Measurements from ENCODE around the gene STX11. TPM values are rescaled to one million over a fixed set of nuclear protein-coding genes. Genes with fewer than 3 reads are reported as not detected.

The STX11 gene
- total RNA-seq, 1 experiment from 2014 or later: 3.2 TPM

DNA sequence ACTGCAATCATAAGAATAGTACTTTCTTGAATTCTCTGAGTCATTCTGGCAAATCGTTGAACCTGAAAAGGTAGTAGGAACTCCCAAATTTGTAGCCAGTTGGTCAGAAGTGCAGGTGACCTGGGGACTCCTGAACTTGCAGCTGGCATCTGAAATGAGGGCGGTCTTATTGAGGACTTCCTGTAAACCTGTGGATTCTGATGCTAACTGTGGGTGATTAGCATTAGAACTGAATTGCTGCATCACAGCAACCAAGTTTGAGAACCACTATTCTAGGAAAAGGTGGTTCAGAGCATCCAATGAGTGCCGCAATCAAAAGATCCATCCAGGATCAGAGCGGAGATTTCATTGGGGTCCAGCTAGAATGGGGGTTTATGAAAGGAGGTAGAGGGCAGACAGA, 84.6 kb downstream of the STX11 start:
- no TSS peak for BruUV-seq (replicated peaks)
- Histone ChIP-seq H3K36me3 (ENCODE audit: control insufficient read depth, insufficient read depth, low read length) (no peaks in the 10 kb centered on the region), H3K27ac (ENCODE audit: low read length) (no peak overlapping the region), H3K4me1 (ENCODE audit: control insufficient read depth, insufficient read depth, low read length) (no peaks in the 10 kb centered on the region), H3K9me3 (ENCODE audit: control insufficient read depth, insufficient read depth, low read depth, low read length) (no peaks in the 10 kb centered on the region), H3K4me3 (ENCODE audit: low read depth in 2 of 2, low read length in 2 of 2) (no peak overlapping the region), H3K27me3 (ENCODE audit: control insufficient read depth, insufficient read depth, low read length) (no peaks in the 10 kb centered on the region)
- ChIA-PET POLR2A (no interaction called here), CTCF (no interaction called here)
- in situ Hi-C loops (cut with HindIII; ENCODE audit: low pct_unique_long_range_greater_than_20kb, low sequenced_read_pairs): no loop called here
- intact Hi-C loops (cut with micrococcal nuclease; ENCODE audit: unreplicated experiment): no loop called here
- ATAC-seq (no peak), DNase-seq (ENCODE audit: low read depth, low spot score) (no peak)
- TF ChIP-seq POLR2AphosphoS5 (IDR thresholded peaks at IDR 0.05; ENCODE audit: low read depth, low read length): no peak
- TF ChIP-seq TCF7L2 (IDR thresholded peaks at IDR 0.05; ENCODE audit: low read depth, low read length): no peak
- TF ChIP-seq, protein P1, sequence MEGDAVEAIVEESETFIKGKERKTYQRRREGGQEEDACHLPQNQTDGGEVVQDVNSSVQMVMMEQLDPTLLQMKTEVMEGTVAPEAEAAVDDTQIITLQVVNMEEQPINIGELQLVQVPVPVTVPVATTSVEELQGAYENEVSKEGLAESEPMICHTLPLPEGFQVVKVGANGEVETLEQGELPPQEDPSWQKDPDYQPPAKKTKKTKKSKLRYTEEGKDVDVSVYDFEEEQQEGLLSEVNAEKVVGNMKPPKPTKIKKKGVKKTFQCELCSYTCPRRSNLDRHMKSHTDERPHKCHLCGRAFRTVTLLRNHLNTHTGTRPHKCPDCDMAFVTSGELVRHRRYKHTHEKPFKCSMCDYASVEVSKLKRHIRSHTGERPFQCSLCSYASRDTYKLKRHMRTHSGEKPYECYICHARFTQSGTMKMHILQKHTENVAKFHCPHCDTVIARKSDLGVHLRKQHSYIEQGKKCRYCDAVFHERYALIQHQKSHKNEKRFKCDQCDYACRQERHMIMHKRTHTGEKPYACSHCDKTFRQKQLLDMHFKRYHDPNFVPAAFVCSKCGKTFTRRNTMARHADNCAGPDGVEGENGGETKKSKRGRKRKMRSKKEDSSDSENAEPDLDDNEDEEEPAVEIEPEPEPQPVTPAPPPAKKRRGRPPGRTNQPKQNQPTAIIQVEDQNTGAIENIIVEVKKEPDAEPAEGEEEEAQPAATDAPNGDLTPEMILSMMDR (IDR thresholded peaks at IDR 0.05): no peak
- no peak for TF ChIP-seq SIN3A (IDR thresholded peaks at IDR 0.05; ENCODE audit: borderline replicate concordance, insufficient read depth, low read depth, low read length)
- TF ChIP-seq, protein P2, sequence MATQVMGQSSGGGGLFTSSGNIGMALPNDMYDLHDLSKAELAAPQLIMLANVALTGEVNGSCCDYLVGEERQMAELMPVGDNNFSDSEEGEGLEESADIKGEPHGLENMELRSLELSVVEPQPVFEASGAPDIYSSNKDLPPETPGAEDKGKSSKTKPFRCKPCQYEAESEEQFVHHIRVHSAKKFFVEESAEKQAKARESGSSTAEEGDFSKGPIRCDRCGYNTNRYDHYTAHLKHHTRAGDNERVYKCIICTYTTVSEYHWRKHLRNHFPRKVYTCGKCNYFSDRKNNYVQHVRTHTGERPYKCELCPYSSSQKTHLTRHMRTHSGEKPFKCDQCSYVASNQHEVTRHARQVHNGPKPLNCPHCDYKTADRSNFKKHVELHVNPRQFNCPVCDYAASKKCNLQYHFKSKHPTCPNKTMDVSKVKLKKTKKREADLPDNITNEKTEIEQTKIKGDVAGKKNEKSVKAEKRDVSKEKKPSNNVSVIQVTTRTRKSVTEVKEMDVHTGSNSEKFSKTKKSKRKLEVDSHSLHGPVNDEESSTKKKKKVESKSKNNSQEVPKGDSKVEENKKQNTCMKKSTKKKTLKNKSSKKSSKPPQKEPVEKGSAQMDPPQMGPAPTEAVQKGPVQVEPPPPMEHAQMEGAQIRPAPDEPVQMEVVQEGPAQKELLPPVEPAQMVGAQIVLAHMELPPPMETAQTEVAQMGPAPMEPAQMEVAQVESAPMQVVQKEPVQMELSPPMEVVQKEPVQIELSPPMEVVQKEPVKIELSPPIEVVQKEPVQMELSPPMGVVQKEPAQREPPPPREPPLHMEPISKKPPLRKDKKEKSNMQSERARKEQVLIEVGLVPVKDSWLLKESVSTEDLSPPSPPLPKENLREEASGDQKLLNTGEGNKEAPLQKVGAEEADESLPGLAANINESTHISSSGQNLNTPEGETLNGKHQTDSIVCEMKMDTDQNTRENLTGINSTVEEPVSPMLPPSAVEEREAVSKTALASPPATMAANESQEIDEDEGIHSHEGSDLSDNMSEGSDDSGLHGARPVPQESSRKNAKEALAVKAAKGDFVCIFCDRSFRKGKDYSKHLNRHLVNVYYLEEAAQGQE (IDR thresholded peaks at IDR 0.05; ENCODE audit: insufficient read depth in 1 of 2, low read depth in 2 of 2, low read length in 1 of 2): no peak

Other genes with a start within 250 kb of the STX11 start
- 24.3 TPM for gene PLAGL1, start 142.3 kb upstream of the STX11 start, total RNA-seq (2021; ENCODE audit: unreplicated experiment)
- gene SF3B5, start 54.9 kb upstream of the STX11 start, total RNA-seq (2021; ENCODE audit: unreplicated experiment): 128 TPM
- 122 TPM for gene UTRN, start 134.8 kb downstream of the STX11 start, total RNA-seq (2021; ENCODE audit: unreplicated experiment)

Data from Panc1 (cell line).